Body of pancreas (tissue), 4 donors: ENCODE measurements around the gene PML. TPM values are rescaled to one million over a fixed set of nuclear protein-coding genes. Genes with fewer than 3 reads are reported as not detected.

Experiments used
- ATAC-seq: fragments of 150-250 bp; one replicate; pipeline ENCODE4 v1.9.1; 2016
- DNase-seq, 4 donors: peaks; one replicate each; pipeline ENCODE4 v3.0.0-alpha.2; 2019
- H3K27ac ChIP-seq, 4 donors: fragments of 200-600 bp; sonication (generic); 1 replicate in 3 of 4; 2 replicates in 1 of 4; pipeline versions ENCODE4 v1.5.1 to v1.6.1; 2016 to 2019; ENCODE audit warnings: mild to moderate bottlenecking in 1 of 4, mixed read lengths in 1 of 4, moderate library complexity in 1 of 4
- H3K27me3 ChIP-seq, 2 donors: fragments of 200-600 bp; sonication (generic); one replicate each; pipeline ENCODE4 v1.6.0; 2016; ENCODE audit warnings: mild to moderate bottlenecking in 1 of 2
- H3K36me3 ChIP-seq, 2 donors: fragments of 200-600 bp; sonication (generic); replicated peaks in 1 of 2; 2 replicates each; pipeline ENCODE4 v1.5.1; 2016; ENCODE audit warnings: low read depth in 2 of 2; ENCODE audit not compliant: insufficient read depth in 1 of 2
- H3K4me1 ChIP-seq: fragments of 200-600 bp; sonication (generic); one replicate; pipeline ENCODE4 v1.6.0; 2016
- H3K4me3 ChIP-seq, 2 donors: fragments of 200-600 bp; sonication (generic); 1 replicate in 1 of 2; 2 replicates in 1 of 2; pipeline ENCODE4 v1.5.1; 2016 to 2019
- H3K9me3 ChIP-seq, 3 donors: fragments of 200-600 bp; sonication (generic); 1 replicate in 2 of 3; 2 replicates in 1 of 3; pipeline ENCODE4 v1.5.1; 2016
- POLR2A ChIP-seq, 3 donors: fragments of 450-650 bp; IDR thresholded peaks; one replicate each; pipeline ENCODE4 v1.6.1; 2016; ENCODE audit warnings: antibody characterized with exemption in 3 of 3, mild to moderate bottlenecking in 2 of 3
- WGBS, 2 donors: methylation state at CpG; one replicate each; pipeline ENCODE4 v1.1.5; 2017; 5-methylcytosine and 5-hydroxymethylcytosine counted together
- intact Hi-C: fragments of 100-400 bp; cut with DNase I; formaldehyde crosslinking; loops from one replicate; pipeline ENCODE4 v1.15.1; 2023
- total RNA-seq, 2 donors: library from RNA; depleted of rRNA; stranded (reverse); fragments of >200 nt; gene quantifications; one replicate each; pipeline ENCODE4 v1.1.0, GENCODE V29; 2016
- TF ChIP-seq, protein P1 (sequence below), 7 experiments: fragments of 450-650 bp in 4 of 7; fragments of 200-600 bp in 3 of 7; sonication (generic) in 3 of 7; IDR thresholded peaks; one replicate each; pipeline ENCODE4 v1.5.1; 2016 to 2019; ENCODE audit warnings: antibody characterized with exemption in 7 of 7

Gene PML
- total RNA-seq, 2 donors from 2014 or later = 27.8 to 38.2 TPM

DNA sequence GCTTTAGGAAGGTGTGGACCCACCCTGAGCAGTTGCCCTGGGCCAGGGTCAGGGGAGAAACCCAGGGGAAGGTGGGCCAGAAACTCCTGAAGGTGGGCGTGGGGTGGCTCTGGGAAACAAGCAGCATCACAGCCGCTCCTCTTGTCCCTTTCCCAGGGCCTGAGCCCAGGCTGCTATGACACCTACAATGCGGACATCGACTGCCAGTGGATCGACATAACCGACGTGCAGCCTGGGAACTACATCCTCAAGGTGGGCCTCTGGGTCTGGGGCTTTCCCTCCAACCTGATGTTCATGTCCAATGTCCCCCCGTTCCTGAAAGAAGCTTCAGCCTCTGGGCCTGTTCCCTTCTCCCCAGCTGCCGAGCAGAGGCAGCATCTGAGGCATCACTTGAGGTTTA is 46.9 kb upstream of the PML start:
- Histone ChIP-seq H3K9me3 (no peaks in the 10 kb centered on the region), H3K36me3 (no peaks in the 10 kb centered on the region), H3K27ac (no peak overlapping the region), H3K27me3 (no peaks in the 10 kb centered on the region), H3K4me1 (peaks cover 12% of the 10 kb centered on the region), H3K4me3 (no peak overlapping the region)
- ATAC-seq = no peak
- intact Hi-C loops = no loop called here
- TF ChIP-seq, protein P1, sequence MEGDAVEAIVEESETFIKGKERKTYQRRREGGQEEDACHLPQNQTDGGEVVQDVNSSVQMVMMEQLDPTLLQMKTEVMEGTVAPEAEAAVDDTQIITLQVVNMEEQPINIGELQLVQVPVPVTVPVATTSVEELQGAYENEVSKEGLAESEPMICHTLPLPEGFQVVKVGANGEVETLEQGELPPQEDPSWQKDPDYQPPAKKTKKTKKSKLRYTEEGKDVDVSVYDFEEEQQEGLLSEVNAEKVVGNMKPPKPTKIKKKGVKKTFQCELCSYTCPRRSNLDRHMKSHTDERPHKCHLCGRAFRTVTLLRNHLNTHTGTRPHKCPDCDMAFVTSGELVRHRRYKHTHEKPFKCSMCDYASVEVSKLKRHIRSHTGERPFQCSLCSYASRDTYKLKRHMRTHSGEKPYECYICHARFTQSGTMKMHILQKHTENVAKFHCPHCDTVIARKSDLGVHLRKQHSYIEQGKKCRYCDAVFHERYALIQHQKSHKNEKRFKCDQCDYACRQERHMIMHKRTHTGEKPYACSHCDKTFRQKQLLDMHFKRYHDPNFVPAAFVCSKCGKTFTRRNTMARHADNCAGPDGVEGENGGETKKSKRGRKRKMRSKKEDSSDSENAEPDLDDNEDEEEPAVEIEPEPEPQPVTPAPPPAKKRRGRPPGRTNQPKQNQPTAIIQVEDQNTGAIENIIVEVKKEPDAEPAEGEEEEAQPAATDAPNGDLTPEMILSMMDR (IDR thresholded peaks at IDR 0.05) = no peak
- no peak for DNase-seq
- WGBS, 2 donors = 91 to 96% methylated on average over 9 of the region's 9 CpGs

DNA sequence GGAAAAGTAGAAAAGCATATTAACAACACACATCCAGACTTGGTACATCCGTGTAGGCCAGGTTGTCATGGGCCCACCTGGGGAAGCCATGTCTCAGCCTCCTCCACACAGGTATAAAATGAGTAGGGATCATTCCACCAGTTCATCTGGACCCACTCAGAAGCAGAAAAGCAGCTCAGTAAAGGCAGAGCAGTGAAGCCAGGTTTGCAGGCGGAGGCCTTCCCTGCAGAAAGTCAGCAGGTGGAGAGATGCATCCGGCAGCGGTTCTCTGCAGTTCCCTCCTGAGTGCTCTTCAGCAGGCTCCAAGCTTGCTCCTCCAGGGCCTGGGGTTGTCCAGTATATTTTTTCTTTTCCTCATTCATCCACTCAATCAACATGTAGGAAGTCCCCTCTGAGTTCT is 46.1 kb upstream of the PML start:
- Histone ChIP-seq H3K4me3 (no peak overlapping the region), H3K9me3 (no peaks in the 10 kb centered on the region), H3K27me3 (no peaks in the 10 kb centered on the region), H3K36me3 (no peaks in the 10 kb centered on the region), H3K4me1 (peaks cover 12% of the 10 kb centered on the region), H3K27ac (no peak overlapping the region)
- TF ChIP-seq POLR2A (IDR thresholded peaks at IDR 0.05) = no peak
- TF ChIP-seq, protein P1 (IDR thresholded peaks at IDR 0.05) = no peak
- ATAC-seq (no peak), DNase-seq (no peak)
- intact Hi-C loops = no loop called here
- 97 to 98% methylated on average over 4 of the region's 4 CpGs for WGBS, 2 donors

DNA sequence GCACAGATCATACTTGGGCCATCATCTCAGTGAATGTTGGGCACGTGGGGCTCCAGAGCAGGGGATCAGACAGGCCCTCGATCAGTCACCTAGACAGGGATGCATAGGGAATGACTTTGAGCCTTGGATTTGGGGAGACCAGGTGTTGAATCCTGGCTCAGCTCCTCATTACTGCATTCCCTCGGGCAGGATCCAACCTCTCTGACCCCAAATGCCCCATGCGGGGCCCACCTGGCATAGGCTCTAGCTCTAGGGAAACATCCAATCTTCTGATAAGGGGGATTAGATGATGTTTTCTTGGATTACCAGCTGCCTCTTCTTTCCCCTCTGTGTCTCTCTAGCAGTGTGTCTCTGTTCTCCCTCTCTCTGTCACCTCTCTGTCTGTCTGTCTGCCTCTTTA is 45.5 kb upstream of the PML start:
- H3K9me3 ChIP-seq = no peaks in the 10 kb centered on the region
- DNase-seq (no peak), ATAC-seq (no peak)
- no peaks in the 10 kb centered on the region for H3K36me3 ChIP-seq
- no peak overlapping the region for H3K4me3 ChIP-seq
- TF ChIP-seq POLR2A (IDR thresholded peaks at IDR 0.05) = no peak
- TF ChIP-seq, protein P1 (IDR thresholded peaks at IDR 0.05) = no peak
- peaks cover 12% of the 10 kb centered on the region for H3K4me1 ChIP-seq
- H3K27ac ChIP-seq = no peak overlapping the region
- H3K27me3 ChIP-seq = no peaks in the 10 kb centered on the region
- intact Hi-C loops = no loop called here
- 70 to 81% methylated on average over 4 of the region's 4 CpGs for WGBS, 2 donors

DNA sequence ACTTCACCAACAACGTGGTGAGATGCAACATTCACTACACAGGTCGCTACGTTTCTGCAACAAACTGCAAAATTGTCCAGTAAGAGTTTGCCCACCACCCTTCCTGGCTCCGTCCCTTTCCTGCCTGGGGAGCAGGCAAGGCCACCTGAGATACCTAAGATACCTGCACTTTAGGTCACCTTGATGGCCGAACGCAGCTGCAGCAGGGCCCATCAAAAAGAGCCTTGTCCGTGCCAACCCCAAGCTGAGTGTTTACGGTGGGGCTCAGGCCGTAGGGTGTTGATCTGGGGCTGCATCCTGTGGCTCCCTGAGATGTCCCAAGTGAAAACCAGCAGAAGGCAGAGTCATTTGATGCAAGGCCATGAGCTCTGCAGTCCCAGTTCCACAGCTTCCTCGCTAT is 45.0 kb upstream of the PML start:
- TF ChIP-seq, protein P1 (IDR thresholded peaks at IDR 0.05) = no peak
- no peak for TF ChIP-seq POLR2A (IDR thresholded peaks at IDR 0.05)
- Histone ChIP-seq H3K27me3 (no peaks in the 10 kb centered on the region), H3K27ac (no peak overlapping the region), H3K4me1 (peaks cover 12% of the 10 kb centered on the region), H3K36me3 (no peaks in the 10 kb centered on the region), H3K4me3 (no peak overlapping the region), H3K9me3 (no peaks in the 10 kb centered on the region)
- DNase-seq (no peak), ATAC-seq (no peak)
- intact Hi-C loops = no loop called here
- WGBS, 2 donors = 89 to 90% methylated on average over 9 to 10 of the region's 10 CpGs

DNA sequence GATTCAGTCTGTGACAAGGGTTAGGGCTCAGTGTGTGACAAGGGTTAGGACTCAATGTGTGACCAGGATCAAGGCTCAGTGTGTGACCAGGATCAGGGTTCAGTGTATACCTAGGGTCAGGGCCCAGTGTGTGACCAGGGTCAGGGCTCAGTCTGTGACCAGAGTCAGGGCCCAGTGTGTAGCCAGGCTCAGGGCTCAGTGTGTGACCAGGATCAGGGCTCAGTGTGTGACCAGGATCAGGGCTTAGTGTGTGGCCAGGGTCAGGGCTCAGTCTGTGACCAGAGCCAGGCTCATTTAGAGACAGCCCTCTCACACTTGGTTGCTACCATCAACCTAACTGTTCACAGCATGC is 44.1 kb upstream of the PML start:
- H3K36me3 ChIP-seq = no peaks in the 10 kb centered on the region
- intact Hi-C loops = no loop called here
- H3K9me3 ChIP-seq = no peaks in the 10 kb centered on the region
- H3K27ac ChIP-seq = peak overlapping the region in 2 of 4 donors; percentile 2 to 81
- H3K4me1 ChIP-seq = peaks cover 12% of the 10 kb centered on the region
- ATAC-seq (no peak), DNase-seq (no peak)
- no peaks in the 10 kb centered on the region for H3K27me3 ChIP-seq
- H3K4me3 ChIP-seq = no peak overlapping the region
- TF ChIP-seq, protein P1 (IDR thresholded peaks at IDR 0.05) = no peak
- TF ChIP-seq POLR2A (IDR thresholded peaks at IDR 0.05) = no peak
